Right lung (tissue), 10 donors: Measurements from ENCODE around the gene SMARCA4. TPM values are rescaled to one million over a fixed set of nuclear protein-coding genes. Genes with fewer than 3 reads are reported as not detected.
A peak's percentile ranks its signal among the peaks of the same experiment; 100 is the strongest.

Source experiments
- DNase-seq, 2 donors: peaks; one replicate each; pipeline ENCODE4 v3.0.0-alpha.2; 2013
- long read RNA-seq, 8 donors: transcript quantifications; one replicate each; lab custom pipeline, GENCODE V29; 2026
- polyA plus RNA-seq, 5 donors: library from polyadenylated mRNA; unstranded; fragments of 120-200 nt; gene quantifications; one replicate each; pipeline versions ENCODE4 v1.2.1 to v1.2.3, GENCODE V29; 2013; ENCODE audit warnings: inconsistent platforms in 1 of 5, low replicate concordance in 1 of 5; ENCODE audit not compliant: insufficient read length in 5 of 5, insufficient read depth in 1 of 5

The SMARCA4 gene
- polyA plus RNA-seq, result 100 to 1,000 TPM; 119 to 173 (median 124) TPM
- long read RNA-seq, donor 1, partial matches to known transcripts, result 22 of 46 reads
- long read RNA-seq, donor 1, other reads (novel, unspliced or antisense), result 17 of 46 reads
- long read RNA-seq, donor 2, partial matches to known transcripts, result 0 of 1 reads
- long read RNA-seq, donor 2, other reads (novel, unspliced or antisense), result 0 of 1 reads
- long read RNA-seq, donor 3, partial matches to known transcripts, result 10 of 19 reads
- long read RNA-seq, donor 3, other reads (novel, unspliced or antisense), result 0 of 19 reads
- long read RNA-seq, donor 4, full-length matches to known transcripts, result 6 of 11 reads
- long read RNA-seq, donor 4, partial matches to known transcripts, result 5 of 11 reads
- long read RNA-seq, donor 4, other reads (novel, unspliced or antisense), result 0 of 11 reads
- long read RNA-seq, donor 5, partial matches to known transcripts, result 28 of 32 reads
- long read RNA-seq, donor 5, other reads (novel, unspliced or antisense), result 0 of 32 reads
- long read RNA-seq, donor 6, full-length matches to known transcripts, result 9 of 83 reads
- long read RNA-seq, donor 6, partial matches to known transcripts, result 74 of 83 reads
- long read RNA-seq, donor 6, other reads (novel, unspliced or antisense), result 0 of 83 reads
- long read RNA-seq, donor 7, full-length matches to known transcripts, result 4 of 20 reads
- long read RNA-seq, donor 7, partial matches to known transcripts, result 16 of 20 reads
- long read RNA-seq, donor 7, other reads (novel, unspliced or antisense), result 0 of 20 reads
- long read RNA-seq, donor 8, partial matches to known transcripts, result 0 of 2 reads
- long read RNA-seq, donor 8, other reads (novel, unspliced or antisense), result 0 of 2 reads

DNA sequence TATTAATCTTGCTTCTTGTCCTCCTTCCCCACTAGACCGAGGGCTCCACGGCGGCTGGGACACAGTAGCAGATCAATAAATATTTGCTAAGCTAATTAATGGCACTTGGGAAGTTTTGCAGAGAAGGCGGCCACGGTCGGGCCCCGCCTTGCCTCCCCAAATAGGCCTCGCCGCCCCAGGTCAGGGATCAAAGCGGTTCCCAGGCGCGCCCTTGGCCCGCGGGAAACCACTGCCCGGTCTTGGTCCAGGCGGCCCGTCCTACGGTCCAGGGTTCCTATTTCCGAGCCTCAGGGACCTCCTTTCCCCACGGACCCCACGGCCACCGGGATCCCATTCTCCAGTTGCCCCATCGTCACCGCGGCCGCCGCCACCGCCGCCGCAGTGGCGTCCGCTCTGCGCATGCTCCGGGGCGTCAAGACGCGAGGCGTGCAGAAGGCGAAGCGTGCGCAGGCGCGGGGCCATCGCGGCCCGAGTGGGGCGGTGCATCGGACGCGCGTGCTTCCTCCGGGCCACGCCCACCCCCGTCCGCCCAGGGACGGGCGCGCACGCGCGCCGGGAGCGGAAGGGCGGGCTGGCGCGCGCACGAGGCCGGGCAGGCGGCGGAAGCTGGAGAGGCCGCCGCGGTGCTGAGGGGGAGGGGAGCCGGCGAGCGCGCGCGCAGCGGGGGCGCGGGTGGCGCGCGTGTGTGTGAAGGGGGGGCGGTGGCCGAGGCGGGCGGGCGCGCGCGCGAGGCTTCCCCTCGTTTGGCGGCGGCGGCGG, at the start of gene SMARCA4:
Gene SMARCA4 (plus strand): TSS at position 717 of the 759 bp plus-strand sequence. CDS start 23,122 bp downstream, outside the sequence.
- peak; percentile 99 for DNase-seq

DNA sequence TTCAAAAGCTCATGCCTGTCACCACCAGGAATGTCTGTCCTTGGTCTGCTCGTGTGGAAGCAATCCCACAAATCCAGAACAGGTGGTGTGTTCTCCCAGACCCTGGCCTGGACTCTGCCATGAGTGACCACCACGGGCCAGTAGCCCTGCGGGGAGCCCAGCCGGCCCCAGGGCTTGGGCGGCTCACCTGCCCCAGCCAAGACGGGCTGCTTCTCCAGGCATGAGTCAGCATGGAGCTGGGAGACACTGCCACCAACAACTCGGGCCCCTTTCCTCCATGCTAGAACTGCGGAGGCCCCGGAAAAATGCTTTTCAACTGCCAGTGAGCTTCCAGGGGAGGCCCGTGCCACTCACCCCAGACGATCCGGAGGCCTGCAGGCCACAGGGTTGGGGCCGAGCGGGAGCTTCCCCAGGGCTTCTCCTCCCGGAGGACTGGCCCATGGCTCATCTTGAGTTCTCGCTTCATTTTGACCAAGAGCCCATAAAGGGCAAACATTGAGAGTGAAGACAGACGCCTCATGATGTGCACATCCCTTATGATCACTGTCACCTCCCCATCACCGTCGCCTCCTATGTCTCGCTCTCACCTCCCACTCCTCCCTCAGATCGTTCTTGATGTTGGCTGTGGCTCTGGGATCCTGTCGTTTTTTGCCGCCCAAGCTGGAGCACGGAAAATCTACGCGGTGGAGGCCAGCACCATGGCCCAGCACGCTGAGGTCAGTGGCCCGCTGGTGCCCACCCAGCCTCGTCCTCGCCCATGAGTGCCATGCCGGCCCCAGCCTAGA, 49.1 kb upstream of the SMARCA4 start:
- no peak for DNase-seq

DNA sequence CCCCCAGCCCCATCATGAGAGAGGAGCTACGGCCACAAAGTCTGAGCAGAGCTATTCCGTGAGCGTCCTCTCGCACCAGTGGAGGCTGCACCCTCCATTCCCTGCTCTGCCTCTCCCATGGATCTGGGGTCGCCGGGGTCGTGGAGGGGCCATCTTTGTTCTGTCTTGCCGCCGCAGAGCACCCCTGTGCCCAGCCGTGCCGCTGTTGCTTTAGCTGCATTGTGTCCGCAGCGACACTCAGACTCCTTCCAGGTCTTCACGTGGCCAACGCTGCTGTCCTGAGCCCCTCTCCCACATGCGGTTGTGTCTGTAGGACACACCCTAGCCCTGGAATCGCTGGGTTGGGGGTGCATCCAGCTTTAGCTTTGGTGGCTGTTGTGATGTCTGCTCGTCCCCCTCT, 48.2 kb upstream of the SMARCA4 start:
- DNase-seq, result no peak

DNA sequence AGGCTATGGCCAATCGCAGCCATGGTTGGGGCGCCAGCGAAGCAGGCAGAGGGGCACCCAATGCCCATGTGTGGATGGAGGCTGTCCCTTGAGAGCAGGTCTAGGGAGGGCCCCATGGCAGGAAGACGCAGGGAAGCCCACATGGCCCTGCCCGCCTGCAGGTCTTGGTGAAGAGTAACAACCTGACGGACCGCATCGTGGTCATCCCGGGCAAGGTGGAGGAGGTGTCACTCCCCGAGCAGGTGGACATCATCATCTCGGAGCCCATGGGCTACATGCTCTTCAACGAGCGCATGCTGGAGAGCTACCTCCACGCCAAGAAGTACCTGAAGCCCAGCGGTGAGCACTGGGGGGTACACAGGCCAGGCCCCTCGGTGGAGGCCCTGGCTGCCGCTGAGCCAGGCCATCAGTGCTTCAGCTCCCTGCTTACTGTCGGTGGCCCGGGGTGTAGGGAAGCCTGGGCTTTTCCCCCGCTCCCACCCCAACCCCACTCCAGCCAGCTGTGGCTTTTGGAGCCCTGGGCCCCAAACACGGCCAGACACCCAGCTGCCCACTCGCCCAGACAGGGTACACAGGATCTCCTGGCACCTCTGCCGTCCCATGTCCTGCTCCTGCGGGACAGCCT, 47.0 kb upstream of the SMARCA4 start:
- DNase-seq, result no peak

DNA sequence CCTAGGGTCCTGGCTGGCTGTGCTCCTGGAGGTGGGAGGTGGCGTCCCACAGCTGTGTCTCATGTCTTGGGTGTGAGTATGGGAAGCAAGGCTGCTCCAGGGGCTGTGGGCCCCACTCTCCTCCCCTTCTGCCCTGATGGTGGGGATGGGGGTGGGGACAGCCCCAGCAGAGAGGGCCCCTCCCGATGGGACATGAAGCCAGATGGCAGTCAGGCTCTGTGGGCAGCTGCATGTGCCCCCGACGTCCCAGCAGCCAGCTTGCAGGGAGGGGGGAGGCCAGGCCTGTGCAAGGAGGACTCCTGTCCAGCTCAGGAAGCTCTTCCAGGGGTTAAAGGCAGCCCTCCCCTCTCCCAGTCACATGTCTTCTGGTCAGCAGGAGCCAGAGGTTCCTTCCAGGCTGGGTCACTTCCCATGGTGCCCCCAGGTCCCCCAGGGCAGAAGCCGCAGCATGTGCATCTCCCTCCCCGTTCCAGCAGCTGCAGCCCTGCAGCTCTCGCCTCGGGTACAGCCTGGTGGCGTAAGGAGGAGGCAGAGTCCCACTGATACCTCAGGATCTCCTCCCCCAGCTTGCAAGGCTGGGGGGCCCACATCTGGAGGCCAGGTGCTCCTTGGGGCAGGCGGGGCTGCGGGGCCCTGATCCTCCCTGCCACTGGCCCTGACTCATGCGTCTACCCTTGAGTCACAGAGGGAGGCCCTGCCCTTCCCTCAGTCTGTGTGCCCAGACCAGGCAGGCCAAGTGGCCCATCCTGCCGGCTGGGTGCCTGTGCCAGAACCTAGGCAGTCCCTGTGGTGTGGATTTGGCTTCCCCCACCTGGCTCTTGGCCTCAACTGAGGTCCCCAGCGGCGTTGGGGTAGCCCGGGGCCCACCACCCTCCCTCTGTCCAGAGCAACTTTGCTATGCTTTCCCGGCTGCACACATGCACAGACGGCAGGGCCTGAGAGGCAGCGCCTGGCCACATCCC, 45.4 kb upstream of the SMARCA4 start:
- DNase-seq, result no peak

DNA sequence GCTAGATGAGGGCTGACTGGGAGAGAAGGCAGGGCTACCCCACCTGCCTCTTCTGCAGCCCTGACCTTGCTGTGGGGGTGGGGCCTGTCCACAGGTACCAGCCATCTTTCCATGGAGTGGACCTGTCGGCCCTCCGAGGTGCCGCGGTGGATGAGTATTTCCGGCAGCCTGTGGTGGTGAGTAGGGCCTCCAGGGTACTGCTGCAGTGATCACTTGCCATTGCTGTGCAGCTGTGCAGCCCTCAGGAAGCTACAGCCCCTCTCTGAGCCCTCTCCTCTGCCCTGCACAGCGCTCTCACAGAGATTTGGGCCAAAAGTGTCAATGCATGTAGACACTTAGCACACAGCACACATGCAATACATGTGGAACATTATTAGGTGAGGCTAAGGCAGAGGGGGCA, 44.2 kb upstream of the SMARCA4 start:
- DNase-seq, result no peak

DNA sequence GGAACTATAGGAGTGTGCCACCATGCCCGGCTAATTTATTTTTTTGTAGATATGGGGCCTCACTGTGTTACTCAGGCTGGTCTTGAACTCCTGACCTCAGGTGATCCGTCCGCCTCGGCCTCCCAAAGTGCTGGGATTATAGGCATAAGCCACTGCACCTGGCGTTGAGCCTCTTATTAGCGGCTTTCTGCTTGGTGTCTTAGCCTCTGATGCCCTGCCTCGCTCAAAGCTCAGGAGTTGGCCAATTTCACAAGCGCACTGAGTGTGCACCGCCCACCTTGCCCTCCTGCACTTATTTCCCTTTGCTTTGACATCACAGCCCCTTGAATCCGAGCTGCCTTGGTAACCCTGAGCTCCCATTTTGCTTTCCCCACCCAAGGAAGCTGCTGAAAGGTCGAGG, 42.5 kb upstream of the SMARCA4 start:
- DNase-seq, result no peak

DNA sequence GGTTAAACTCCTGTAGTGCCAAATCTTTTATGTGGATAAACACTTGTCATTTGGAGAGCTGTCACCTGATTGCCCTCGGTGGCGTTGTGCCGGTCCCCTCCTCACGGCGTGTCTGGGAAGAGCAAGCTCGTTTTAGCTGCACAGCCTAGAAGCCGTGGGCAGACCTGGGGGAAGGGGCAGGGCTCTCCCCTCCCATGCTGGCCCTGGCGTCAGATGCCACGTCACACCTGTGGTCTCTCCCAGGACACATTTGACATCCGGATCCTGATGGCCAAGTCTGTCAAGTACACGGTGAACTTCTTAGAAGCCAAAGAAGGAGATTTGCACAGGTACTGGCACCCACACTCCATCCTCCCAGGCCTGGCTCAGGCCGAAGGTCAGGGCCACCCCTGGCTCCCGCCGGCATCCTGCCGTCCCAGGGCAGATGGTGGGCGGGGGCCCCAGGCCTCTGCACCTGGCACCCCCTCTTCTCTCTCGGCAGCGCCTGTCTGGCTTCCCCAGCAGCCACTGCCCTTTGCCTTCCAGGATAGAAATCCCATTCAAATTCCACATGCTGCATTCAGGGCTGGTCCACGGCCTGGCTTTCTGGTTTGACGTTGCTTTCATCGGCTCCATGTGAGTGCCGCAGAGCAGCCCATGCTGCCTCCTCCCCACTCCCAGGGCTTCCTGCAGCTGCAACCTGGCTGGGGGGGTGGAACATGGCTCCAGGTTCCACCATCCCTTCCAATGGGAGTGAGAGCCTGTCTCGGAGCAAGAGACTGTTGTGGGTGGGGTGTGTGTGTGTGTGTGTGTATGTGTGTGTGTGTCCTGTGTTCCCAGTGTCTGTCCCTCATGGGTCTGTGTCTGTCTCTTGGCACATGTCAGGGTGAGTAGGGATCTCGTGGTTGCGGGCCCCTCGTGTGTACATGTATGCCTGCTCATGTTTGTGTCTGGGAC, 41.2 kb upstream of the SMARCA4 start:
- no peak for DNase-seq

DNA sequence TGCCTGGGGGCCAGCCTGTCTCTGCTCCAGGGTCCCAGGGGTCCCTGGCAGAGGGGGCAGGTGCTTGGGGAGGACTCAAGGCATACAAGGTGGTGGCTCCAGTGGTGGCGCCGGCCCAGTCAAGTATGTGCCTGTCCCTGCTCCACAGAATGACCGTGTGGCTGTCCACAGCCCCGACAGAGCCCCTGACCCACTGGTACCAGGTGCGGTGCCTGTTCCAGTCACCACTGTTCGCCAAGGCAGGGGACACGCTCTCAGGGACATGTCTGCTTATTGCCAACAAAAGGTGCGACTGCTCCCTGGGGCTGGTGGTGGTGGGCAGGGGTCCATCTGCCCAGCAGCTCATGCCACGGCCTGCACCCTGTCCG, 40.6 kb upstream of the SMARCA4 start:
- DNase-seq, result no peak

DNA sequence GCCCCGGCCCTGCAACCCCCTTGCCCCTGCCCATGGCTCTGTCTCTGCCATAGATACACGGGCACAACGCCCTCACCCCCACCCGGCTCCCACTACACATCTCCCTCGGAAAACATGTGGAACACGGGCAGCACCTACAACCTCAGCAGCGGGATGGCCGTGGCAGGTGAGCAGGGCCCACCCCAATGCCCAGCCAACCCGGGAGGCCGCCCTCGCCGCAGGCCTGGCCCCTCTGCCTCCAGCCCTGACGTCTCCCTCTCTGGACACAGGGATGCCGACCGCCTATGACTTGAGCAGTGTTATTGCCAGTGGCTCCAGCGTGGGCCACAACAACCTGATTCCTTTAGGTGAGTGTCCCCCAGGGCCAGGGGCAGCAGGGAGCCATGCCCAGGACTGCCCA, 40.0 kb upstream of the SMARCA4 start:
- DNase-seq, result no peak

DNA sequence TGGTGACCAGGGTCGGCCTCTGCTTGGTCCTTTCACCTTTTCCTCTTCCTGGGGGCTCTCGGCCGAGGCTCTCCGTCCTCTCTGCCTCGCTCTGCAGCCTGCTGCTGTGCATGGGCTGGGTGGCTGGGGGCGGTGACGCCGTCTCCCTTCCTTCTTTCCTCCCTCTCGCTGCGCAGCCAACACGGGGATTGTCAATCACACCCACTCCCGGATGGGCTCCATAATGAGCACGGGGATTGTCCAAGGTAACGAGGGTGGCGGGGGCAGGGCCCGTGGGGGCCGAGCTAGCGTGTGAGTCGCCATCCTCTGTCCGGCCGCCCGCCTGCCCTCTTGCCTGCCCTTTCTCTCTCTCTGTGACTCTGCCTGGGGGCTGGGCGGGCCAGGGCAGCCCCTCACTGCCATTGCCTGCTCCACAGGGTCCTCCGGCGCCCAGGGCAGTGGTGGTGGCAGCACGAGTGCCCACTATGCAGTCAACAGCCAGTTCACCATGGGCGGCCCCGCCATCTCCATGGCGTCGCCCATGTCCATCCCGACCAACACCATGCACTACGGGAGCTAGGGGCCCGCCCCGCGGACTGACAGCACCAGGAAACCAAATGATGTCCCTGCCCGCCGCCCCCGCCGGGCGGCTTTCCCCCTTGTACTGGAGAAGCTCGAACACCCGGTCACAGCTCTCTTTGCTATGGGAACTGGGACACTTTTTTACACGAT, 39.5 kb upstream of the SMARCA4 start:
- no peak for DNase-seq

DNA sequence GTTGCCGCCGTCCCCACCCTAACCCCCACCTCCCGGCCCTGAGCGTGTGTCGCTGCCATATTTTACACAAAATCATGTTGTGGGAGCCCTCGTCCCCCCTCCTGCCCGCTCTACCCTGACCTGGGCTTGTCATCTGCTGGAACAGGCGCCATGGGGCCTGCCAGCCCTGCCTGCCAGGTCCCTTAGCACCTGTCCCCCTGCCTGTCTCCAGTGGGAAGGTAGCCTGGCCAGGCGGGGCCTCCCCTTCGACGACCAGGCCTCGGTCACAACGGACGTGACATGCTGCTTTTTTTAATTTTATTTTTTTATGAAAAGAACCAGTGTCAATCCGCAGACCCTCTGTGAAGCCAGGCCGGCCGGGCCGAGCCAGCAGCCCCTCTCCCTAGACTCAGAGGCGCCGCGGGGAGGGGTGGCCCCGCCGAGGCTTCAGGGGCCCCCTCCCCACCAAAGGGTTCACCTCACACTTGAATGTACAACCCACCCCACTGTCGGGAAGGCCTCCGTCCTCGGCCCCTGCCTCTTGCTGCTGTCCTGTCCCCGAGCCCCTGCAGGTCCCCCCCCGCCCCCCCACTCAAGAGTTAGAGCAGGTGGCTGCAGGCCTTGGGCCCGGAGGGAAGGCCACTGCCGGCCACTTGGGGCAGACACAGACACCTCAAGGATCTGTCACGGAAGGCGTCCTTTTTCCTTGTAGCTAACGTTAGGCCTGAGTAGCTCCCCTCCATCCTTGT, 38.8 kb upstream of the SMARCA4 start:
- no peak for DNase-seq

DNA sequence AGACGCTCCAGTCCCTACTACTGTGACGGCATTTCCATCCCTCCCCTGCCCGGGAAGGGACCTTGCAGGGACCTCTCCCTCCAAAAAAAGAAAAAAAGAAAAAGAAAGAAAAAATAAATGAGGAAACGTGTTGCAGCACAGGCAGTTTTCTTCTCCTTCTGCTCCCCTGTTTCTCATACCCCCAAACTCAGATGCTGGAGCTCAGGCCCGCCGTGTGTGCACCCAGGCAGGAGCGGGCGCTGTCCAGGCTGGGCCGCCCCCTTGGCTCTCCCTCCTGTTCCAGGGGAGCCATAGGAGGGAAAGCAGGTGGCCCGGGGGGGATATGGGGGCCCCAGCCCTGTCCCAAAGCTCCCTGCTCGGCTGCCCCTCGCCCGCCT, 38.2 kb upstream of the SMARCA4 start:
- DNase-seq, result no peak

DNA sequence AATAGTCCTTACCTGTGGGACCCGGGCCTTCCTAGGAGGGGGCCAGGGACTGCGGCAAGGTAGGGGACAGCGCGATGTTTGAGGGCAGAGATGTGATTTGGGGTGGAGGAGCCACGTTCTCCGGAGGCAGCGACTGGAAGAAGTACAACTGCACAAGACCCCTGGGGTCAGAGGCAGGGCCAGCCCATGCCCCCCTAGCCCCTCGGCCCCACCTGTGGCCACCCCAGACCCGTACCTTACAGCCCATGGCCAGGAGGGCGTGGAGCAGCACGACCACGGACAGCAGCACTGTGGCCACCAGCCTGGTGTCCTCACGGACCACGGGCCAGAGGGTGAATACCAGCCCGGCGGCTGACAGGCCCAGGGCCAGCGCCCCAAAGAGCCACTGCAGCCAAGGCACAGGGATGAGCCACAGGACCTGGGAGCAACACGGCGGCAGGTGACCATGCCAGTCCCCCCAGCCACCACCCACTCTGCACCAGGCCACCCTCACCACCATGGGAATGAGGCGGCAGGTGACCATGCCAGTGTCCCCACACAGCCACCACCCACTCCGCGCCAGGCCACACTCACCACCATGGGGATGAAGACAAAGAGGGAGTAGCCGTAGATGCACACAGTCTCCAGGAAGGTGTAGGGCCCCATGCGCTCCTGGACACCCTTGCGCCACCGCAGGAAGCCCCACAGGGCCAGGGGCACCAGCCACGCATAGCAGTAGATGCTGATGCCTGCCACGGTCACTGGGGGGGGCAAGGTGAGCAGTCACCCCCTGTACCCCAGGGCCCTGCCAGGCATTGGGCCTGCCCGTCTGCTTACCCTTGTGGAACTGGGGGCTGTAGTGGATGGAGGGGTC, 37.3 kb upstream of the SMARCA4 start:
- no peak for DNase-seq

DNA sequence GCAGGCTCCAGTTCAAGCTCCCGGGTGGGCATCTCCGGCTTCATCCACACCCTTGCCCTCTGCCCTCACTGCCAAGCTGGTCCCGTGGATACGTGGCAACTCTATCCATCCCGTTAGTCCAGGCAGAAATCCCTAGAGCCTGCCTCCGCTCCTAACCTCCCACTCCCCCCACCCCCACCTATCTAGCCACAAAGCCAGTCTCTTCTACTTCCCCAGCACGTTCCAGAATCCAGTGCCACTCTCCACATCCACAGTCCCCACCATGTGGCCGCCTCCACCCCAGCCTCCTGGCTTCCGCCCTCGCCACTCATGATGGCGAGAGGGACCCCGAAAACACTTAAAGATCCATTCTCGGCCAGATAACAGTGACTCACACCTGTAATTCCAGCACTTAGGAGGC, 36.2 kb upstream of the SMARCA4 start:
- no peak for DNase-seq
